ENCODE data around the gene CSNK1G2.
A peak's percentile ranks its signal among the peaks of the same experiment; 100 is the strongest.

The CSNK1G2 gene

DNA sequence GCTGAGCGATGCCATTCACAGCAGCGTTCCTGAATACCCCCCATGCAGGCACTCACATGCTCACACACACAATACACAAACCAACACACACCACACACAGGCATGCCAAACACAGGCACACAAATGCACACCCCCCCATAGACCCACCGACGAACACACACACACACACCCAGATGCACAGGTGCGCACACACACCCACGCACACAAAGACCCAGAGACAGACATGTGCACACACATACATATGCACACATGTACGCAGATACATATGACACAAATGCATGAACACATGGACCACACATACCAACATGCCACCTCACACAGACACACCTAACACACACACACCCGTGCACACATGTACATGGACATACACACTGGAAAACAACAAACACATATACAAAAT is 7.0 kb upstream of the CSNK1G2 start:
- DNase-seq (ENCODE audit: low spot score): no peak
- H3K27ac ChIP-seq: no peak overlapping the region
- TF ChIP-seq, protein P1, sequence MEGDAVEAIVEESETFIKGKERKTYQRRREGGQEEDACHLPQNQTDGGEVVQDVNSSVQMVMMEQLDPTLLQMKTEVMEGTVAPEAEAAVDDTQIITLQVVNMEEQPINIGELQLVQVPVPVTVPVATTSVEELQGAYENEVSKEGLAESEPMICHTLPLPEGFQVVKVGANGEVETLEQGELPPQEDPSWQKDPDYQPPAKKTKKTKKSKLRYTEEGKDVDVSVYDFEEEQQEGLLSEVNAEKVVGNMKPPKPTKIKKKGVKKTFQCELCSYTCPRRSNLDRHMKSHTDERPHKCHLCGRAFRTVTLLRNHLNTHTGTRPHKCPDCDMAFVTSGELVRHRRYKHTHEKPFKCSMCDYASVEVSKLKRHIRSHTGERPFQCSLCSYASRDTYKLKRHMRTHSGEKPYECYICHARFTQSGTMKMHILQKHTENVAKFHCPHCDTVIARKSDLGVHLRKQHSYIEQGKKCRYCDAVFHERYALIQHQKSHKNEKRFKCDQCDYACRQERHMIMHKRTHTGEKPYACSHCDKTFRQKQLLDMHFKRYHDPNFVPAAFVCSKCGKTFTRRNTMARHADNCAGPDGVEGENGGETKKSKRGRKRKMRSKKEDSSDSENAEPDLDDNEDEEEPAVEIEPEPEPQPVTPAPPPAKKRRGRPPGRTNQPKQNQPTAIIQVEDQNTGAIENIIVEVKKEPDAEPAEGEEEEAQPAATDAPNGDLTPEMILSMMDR (IDR thresholded peaks at IDR 0.05): no peak
- H3K4me3 ChIP-seq: no peak overlapping the region

DNA sequence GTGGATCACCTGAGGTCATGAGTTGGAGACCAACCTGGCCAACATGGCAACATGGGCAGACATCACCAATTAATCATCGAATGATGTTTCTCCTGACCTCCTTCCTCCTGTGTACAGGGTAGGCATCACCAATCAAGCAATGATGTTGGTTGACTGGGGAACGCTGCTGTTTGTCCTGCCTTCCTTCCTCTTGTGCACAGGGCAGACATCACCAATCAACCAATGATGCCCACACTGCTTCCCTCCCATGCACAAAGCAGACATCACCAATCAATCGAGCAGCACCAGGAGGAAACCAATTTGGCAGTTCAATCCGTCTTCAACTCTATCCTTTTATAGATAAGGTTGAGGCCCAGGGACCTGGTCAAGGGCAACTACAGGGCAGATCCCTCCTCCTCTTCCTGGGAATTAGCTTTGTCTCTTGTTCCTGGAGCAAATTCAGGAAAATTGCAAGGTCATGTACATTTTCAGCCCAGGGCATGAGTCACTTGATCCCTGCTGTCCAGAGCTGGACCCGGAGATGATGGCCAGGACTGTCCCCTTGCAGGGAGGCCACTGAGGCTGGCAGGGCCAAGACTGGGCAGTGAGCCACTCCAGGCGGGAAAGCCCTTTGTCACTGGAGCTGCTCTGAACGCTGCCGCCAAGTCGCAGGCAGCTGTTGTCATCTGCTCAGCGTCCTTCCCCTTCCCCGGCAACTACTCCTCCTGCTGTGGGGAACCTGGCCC is 5.3 kb upstream of the CSNK1G2 start:
- peak overlapping the region in 1 of 2 donors; percentile 17 for H3K27ac ChIP-seq
- no peak overlapping the region for H3K4me3 ChIP-seq
- DNase-seq (ENCODE audit: low spot score): no peak
- TF ChIP-seq, protein P1 (IDR thresholded peaks at IDR 0.05): no peak

DNA sequence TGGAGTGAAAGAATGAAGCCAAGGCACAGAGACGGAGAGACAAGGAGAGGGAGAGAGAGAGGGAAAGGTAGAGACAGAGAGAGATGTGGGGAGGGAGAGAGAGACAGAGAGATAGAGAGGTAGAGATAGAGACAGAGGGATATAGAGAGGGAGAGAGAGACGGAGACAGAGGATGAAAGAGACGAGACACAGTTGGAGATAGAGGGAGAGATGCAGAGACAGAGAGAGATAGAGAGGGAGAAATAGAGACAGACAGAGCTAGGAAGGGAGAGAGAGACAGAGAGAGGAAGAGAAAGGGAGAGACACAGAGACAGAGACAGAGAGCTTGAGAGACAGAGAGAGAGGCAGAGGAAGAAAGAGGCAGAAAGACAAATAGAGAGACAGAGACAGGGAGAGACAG is 4.5 kb upstream of the CSNK1G2 start:
- TF ChIP-seq, protein P1 (IDR thresholded peaks at IDR 0.05): no peak
- no peak for DNase-seq (ENCODE audit: low spot score)
- H3K4me3 ChIP-seq: no peak overlapping the region
- H3K27ac ChIP-seq: no peak overlapping the region

DNA sequence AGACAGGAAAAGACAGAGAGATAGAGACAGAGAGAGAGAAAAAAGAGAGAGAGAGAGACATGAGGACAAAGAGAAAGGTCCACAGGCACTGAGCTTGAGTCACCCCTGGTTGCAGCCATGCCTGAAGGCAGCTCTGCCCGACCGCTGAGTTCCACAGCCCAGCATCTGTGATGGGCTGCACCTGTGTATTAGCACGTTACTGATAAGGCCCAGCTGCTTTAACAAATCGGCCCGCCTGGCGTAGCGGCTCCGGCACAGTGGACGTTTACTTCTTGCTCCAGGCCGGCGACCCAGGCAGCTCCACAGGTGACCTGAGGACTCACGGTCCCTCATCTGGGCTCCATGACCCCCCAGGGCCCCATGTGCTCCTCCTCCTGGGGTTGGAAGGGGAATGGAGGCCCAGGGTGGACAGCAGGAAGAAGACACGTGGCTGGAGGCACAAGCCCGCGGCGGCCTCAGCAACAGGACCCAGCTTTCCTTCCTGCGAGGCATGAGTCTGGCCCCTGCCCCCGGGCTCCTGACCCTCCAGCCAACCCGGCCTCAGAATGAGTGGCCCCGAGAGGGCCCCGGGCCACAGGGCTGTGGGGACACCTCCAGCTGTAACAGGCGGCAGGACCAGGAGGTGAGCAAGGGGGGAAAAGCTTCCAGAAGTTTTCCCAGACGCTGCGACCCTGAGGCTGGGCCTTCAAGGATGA is 3.9 kb upstream of the CSNK1G2 start:
- TF ChIP-seq, protein P1 (IDR thresholded peaks at IDR 0.05): no peak
- DNase-seq (ENCODE audit: low spot score): no peak
- no peak overlapping the region for H3K27ac ChIP-seq
- H3K4me3 ChIP-seq: no peak overlapping the region

DNA sequence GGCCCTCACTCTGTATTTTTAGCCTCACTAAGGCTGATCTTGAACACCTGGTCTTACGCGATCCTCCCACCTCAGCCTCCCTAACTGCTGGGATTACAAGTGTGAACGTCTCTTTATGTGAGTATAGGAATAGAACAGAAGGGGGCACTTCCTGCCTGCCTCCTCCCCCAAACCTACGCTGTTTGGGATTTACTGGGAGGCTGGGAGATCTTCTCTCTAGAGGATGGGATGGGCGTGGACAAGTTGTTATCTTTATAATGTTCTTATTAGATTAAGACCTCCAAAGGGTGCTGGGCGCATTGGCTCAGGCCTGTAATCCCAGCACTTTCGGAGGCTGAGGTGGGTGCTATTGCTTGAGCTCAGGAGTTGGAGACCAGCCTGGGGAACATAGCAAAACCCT is 2.9 kb upstream of the CSNK1G2 start:
- no peak overlapping the region for H3K4me3 ChIP-seq
- no peak for DNase-seq (ENCODE audit: low spot score)
- H3K27ac ChIP-seq: no peak overlapping the region
- TF ChIP-seq, protein P1 (IDR thresholded peaks at IDR 0.05): no peak

DNA sequence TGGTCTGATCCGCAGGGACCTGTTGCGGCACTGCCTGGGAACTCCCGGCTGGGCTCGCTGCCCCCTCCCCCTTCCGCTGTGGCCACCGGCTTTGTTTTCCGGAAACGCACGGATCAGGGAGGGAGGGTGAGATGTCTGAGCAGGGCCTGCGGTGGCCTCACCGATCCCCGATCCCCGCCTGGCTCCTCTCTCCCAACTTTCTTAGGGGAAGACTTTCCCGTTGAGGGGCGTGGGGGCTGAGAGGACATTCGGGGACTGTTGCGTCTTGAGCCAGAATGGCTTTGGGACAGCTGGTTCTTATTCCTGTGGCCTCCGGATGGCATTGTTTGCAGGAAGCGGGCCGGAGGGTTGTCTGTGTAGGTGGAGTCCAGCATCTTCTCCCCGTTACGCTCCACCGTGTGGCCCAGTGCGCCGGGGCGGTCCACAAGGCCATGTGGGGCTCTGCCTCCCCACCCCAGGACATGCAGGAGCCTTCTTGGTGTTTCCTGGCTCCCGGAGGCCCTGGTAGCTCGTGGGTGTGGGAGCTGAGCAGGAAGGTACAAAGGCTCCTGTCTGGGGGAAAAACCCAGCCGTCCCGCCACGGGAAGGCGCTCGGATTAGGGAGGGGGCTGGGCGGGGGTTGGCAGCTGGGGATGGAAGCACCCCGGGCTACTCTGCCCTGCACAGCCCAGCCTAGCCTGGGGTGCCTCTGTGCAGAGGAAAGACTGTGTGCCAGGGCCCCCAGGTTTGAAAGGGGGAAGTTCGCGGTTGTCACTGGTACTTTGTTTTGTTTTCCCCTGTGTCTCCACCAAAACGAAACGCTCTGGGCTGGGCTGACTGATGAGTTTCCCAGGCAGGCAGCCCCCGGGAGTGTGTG is 1.3 kb downstream of the CSNK1G2 start:
- Histone ChIP-seq H3K27ac (peak overlapping the region; percentile 61 to 98), H3K4me3 (peak overlapping the region; percentile 82)
- peak; percentile 90 for DNase-seq (ENCODE audit: low spot score)
- TF ChIP-seq, protein P1 (IDR thresholded peaks at IDR 0.05): no peak

All from coronary artery (tissue), 2 donors.